C4-2B (cell line): ENCODE data around the gene TIMM50.
"Not testable (repeated sequence)": the region's sequence is repeated elsewhere in the genome, so short reads cannot be mapped to it uniquely, and the experiment has no call there.

ENCODE experiments used
- H3K27ac ChIP-seq: fragments of 450-650 bp; 2 replicates; pipeline ENCODE4 v1.5.1; 2017
- ZFX ChIP-seq: fragments of 450-650 bp; IDR thresholded peaks from 2 replicates; pipeline ENCODE4 v1.6.1; 2017
- TF ChIP-seq, protein P1 (sequence below): fragments of 450-650 bp; conservative IDR thresholded peaks from 2 replicates; pipeline ENCODE4 v1.5.1; 2017; ENCODE audit warnings: mild to moderate bottlenecking

The TIMM50 gene

GRCh38 chr19:39438270-39438934 lies 42.2 kb upstream of the TIMM50 start:
- H3K27ac ChIP-seq, result no peak overlapping the region
- TF ChIP-seq ZFX, result no peak
- TF ChIP-seq, protein P1, sequence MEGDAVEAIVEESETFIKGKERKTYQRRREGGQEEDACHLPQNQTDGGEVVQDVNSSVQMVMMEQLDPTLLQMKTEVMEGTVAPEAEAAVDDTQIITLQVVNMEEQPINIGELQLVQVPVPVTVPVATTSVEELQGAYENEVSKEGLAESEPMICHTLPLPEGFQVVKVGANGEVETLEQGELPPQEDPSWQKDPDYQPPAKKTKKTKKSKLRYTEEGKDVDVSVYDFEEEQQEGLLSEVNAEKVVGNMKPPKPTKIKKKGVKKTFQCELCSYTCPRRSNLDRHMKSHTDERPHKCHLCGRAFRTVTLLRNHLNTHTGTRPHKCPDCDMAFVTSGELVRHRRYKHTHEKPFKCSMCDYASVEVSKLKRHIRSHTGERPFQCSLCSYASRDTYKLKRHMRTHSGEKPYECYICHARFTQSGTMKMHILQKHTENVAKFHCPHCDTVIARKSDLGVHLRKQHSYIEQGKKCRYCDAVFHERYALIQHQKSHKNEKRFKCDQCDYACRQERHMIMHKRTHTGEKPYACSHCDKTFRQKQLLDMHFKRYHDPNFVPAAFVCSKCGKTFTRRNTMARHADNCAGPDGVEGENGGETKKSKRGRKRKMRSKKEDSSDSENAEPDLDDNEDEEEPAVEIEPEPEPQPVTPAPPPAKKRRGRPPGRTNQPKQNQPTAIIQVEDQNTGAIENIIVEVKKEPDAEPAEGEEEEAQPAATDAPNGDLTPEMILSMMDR, result no peak

DNA sequence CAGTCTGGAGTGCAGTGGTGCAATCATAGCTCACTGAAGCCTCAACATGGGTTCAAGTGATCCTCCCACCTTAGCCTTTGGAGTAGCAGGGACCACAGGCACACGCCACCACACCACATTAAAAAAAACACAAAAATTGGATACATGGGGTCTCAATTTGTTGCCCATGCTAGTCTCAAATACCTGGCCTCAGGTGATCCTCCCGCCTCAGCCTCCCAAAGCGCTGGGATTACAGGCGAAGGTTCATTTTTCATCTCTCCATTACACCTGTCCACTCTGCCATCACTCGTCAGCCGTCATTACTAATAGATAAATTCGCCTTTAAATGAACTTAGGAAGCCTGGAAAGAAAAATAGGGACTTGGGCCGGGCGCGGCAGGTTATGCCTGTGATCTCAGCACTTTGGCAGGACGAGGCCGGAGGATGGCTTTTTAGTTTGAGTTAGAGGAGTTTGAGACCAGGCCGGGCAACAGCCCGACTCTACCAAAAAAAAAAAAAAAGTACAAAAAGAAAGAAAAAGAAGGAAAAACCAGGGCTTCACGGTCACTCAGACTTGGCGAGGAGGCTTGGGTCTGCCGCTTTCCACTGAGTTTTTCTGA lies 35.9 kb upstream of the TIMM50 start:
- TF ChIP-seq ZFX, result no peak
- TF ChIP-seq, protein P1, result no peak
- H3K27ac ChIP-seq, result peak overlapping the region; percentile 88

GRCh38 chr19:39445196-39446111 lies 35.2 kb upstream of the TIMM50 start, which contains the start of gene SUPT5H:
Gene SUPT5H, plus strand, starts transcription at chr19:39445582. Its CDS starts 309 bp downstream, at chr19:39445891.
- H3K27ac ChIP-seq, result peak within 1 kb of the TSS; percentile 88
- TF ChIP-seq ZFX, result peak; percentile 80
- TF ChIP-seq, protein P1, result no peak

GRCh38 chr19:39446365-39447084 lies 34.1 kb upstream of the TIMM50 start:
- H3K27ac ChIP-seq, result peak overlapping the region; percentile 88

GRCh38 chr19:39448271-39448670 lies 32.4 kb upstream of the TIMM50 start:
- no peak for TF ChIP-seq ZFX
- TF ChIP-seq, protein P1, result no peak
- no peak overlapping the region for H3K27ac ChIP-seq

More at GRCh38 chr19:39446365-39447084, 34.1 kb upstream of the TIMM50 start:
- TF ChIP-seq, protein P1, result no peak

DNA sequence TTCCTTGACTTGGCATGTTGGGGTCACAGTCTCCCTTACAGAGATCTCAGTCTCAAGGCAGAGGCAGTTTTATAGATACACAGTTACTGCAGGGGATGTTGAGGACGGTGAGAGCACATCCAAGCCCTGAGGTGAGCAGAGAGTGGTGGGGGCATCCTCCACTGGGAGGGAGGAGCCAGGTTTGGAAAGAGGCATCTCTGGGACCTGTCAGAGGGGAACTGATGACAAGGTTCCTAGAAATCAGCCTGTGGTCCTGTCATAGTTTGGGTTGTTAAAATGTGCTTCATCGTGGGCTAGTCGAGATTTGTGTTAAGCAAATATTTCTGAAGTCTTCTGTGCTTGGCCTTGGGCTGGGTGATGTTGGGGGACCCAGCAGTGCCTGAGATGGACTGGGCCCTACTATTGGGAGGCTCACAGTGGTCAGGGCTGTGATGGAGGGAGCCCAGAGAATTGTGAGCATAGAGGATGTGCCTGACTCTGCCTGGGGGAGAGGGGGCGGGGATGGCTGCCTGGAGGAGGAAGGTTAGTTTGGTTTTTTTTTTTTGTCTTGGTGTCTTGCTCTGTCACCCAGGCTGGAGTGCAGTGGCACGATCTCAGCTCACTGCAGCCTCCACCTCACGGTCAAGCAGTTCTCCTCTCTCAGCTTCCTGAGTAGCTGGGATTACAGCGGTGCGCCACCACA lies 31.4 kb upstream of the TIMM50 start:
- no peak overlapping the region for H3K27ac ChIP-seq
- TF ChIP-seq ZFX, result no peak
- TF ChIP-seq, protein P1, result no peak

DNA sequence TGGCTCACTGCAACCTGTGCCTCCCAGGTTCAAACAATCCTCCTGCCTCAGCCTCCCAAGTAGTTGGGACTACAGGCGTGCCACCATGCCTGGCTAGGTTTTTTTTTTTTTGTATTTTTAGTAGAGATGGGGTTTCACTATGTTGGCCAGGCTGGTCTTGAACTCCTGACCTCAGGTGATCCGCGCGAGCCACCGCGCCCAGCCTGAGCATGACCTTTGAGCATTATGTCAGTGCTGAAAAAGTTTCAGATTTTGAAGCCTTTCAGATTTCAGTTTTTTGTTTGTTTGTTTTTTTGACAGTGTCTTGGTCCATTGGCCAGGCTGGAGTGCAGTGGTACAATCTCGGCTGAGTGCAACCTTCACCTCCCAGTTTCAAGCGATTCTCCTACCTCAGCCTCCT lies 29.4 kb upstream of the TIMM50 start:
- not testable (repeated sequence) for H3K27ac ChIP-seq
